ENCODE measurements around the gene ATP6V0C. TPM values are rescaled to one million over a fixed set of nuclear protein-coding genes. Genes with fewer than 3 reads are reported as not detected.
"Not testable (repeated sequence)": the region's sequence is repeated elsewhere in the genome, so short reads cannot be mapped to it uniquely, and the experiment has no call there.

ATP6V0C gene
- total RNA-seq, 1 donor from 2014 or later: 117 TPM

DNA sequence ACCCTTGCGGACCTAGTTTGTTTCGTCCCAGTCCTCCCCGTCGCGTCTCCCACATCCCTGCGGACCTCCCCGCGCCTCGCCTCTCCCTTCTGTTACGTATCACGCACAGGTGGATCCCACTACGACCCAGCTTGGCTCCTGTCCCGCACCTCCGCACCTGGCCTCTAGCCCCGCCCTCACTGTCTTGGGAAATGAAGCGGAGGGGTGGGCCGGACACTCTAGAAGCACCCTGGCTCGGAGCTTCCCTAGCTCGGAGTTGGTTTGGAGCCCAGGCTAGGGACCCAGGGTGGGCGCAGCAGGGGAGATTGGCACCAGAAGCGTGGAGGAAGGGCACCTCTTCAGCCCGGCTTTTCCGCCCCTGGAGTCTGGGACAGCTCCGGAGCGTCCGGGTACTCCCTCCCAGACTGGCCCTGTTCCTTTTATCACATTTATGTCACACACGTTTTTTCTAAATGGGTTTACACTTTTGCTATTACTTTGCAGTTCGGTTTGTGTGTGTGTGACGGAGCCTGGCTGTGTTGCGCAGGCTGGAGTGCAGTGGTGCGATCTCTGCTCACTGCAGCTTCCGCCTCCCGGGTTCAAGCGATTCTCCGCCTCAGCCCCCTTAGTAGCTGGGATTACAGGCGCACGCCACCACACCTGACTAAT, 18.9 kb downstream of the ATP6V0C start:
- Mint-ChIP-seq H3K4me3 (peak overlapping the region; percentile 100), H3K27ac (peak overlapping the region; percentile 100), H3K9me3 (no peaks in the 10 kb centered on the region), H3K36me3 (ENCODE audit: low read depth) (peaks cover 2% of the 10 kb centered on the region), H3K4me1 (ENCODE audit: low read depth) (peaks cover 13% of the 10 kb centered on the region), H3K27me3 (ENCODE audit: insufficient read depth) (no peaks in the 10 kb centered on the region)
- intact Hi-C loops (cut with micrococcal nuclease): loop anchor here (1.0 to 10.0 kb wide), 7 partner anchors 12 to 920 kb away; partner anchors contain the start of genes AMDHD2, CCNF, CRAMP1 and IFT140
- DNase-seq (ENCODE audit: low spot score): peak; percentile 54

DNA sequence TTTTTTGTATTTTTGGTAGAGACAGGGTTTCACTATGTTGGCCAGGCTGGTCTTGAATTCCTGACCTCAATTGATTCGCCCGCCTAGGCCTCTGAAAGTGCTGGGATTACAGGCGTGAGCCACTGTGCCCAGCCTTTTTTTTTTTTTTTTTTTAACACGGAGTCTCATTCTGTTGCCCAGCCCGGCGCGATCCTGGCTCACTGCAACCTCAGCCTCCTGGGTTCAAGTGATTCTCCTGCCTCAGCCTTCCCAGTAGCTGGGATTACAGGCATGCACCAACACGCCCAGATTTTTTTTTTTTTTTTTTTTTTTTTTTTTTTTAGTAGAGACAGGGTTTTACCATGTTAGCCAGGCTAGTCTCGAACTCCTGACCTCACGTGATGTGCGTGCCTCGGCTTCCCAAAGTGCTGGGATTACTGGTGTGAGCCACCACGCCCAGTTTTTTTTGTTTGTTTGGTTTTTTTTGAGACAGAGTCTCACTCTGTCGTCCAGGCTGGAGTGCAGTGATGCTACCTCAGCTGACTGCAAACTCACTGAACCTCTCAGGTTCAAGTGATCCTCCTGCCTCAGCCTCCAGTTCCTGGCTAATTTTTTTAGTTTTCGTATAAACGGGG, 19.5 kb downstream of the ATP6V0C start:
- intact Hi-C loops (cut with micrococcal nuclease): loop anchor here (2.0 to 10.0 kb wide), 5 partner anchors 58 to 920 kb away; partner anchors contain the start of genes CRAMP1, IFT140, NUBP2 and RNPS1
- Mint-ChIP-seq H3K27ac (peak overlapping the region; percentile 100), H3K4me3 (peak overlapping the region; percentile 100), H3K4me1 (ENCODE audit: low read depth) (peaks cover 13% of the 10 kb centered on the region)
- H3K27me3 Mint-ChIP-seq (ENCODE audit: insufficient read depth); DNase-seq (ENCODE audit: low spot score); H3K9me3 Mint-ChIP-seq; H3K36me3 Mint-ChIP-seq (ENCODE audit: low read depth): not testable (repeated sequence)

DNA sequence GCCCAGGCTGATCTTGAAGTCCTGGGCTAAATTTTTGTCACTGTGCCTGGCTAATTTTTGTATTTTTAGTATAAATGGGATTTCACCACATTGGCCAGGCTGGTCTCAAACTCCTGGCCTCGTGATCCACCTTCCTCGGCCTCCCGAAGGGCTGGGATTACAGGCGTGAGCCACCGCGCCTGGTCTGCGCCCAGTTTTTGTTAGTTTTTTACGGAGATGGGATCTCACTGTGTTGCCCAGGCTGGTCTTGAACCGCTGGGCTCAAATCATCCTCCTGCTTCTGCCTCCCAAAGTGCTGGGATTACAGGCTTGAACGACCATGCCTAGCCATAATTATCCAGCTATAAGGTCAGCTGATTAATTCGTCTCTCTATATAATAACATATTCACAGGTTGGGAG, 20.2 kb downstream of the ATP6V0C start:
- DNase-seq (ENCODE audit: low spot score): no peak
- H3K27me3 Mint-ChIP-seq (ENCODE audit: insufficient read depth): no peaks in the 10 kb centered on the region
- peaks cover 4% of the 10 kb centered on the region for H3K36me3 Mint-ChIP-seq (ENCODE audit: low read depth)
- H3K4me3 Mint-ChIP-seq: peak overlapping the region; percentile 73
- peak overlapping the region; percentile 66 for H3K27ac Mint-ChIP-seq
- H3K4me1 Mint-ChIP-seq (ENCODE audit: low read depth): peaks cover 18% of the 10 kb centered on the region
- intact Hi-C loops (cut with micrococcal nuclease): loop anchor here (2.0 to 10.0 kb wide), 5 partner anchors 59 to 921 kb away; partner anchors contain the start of genes CRAMP1, IFT140, NUBP2 and RNPS1
- H3K9me3 Mint-ChIP-seq: no peaks in the 10 kb centered on the region

DNA sequence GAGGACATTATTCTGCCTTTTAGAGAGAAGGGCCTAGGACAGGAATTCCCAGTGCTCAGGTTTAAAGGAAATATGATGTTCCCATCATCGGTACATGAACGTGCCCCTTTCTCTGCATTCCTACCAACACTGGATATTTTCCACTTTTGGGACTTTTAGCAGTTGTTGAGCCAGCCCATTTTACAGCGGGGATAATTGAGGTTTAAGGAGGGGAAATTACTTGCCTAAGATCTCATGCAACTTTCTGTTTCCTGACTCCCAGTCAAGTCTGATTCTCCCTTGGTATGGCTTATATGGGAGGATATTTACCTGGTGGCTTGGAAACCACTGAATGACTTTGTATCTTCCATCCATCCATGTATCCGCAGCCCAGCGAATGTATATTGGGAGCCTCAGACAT, 20.6 kb downstream of the ATP6V0C start:
- peak overlapping the region; percentile 66 for H3K27ac Mint-ChIP-seq
- not testable (repeated sequence) for H3K9me3 Mint-ChIP-seq; H3K27me3 Mint-ChIP-seq (ENCODE audit: insufficient read depth); DNase-seq (ENCODE audit: low spot score); H3K36me3 Mint-ChIP-seq (ENCODE audit: low read depth)
- H3K4me3 Mint-ChIP-seq: peak overlapping the region; percentile 73
- peaks cover 21% of the 10 kb centered on the region for H3K4me1 Mint-ChIP-seq (ENCODE audit: low read depth)
- intact Hi-C loops (cut with micrococcal nuclease): loop anchor here (5.0 to 10.0 kb wide), 3 partner anchors 267 to 870 kb away; partner anchors contain the start of genes NUBP2, RNPS1, SPSB3 and ZNF174

DNA sequence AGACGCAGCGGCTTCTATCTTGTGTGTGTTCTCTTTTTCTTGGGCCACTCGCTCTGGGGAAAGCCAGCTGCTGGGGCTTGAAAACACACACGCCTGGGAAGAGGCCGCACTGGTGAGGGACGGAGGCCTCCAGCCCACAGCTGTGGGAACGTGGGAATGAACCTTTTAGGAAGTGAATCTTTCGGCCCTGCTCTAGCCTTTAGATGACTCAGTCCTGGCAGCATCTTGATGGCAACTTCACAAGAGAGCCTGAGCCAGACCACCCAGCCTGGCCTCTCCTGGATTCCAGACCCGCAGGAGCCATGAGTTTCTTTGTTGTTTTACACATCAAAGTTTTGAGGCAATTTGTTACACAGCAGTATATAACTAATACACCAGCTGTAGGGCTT, 21.9 kb downstream of the ATP6V0C start:
- intact Hi-C loops (cut with micrococcal nuclease): loop anchor here (2.0 to 10.0 kb wide), 4 partner anchors 23 to 869 kb away; partner anchors contain the start of genes ATP6V0C, NUBP2, SPSB3 and ZNF174
- H3K36me3 Mint-ChIP-seq (ENCODE audit: low read depth): peaks cover 4% of the 10 kb centered on the region

DNA sequence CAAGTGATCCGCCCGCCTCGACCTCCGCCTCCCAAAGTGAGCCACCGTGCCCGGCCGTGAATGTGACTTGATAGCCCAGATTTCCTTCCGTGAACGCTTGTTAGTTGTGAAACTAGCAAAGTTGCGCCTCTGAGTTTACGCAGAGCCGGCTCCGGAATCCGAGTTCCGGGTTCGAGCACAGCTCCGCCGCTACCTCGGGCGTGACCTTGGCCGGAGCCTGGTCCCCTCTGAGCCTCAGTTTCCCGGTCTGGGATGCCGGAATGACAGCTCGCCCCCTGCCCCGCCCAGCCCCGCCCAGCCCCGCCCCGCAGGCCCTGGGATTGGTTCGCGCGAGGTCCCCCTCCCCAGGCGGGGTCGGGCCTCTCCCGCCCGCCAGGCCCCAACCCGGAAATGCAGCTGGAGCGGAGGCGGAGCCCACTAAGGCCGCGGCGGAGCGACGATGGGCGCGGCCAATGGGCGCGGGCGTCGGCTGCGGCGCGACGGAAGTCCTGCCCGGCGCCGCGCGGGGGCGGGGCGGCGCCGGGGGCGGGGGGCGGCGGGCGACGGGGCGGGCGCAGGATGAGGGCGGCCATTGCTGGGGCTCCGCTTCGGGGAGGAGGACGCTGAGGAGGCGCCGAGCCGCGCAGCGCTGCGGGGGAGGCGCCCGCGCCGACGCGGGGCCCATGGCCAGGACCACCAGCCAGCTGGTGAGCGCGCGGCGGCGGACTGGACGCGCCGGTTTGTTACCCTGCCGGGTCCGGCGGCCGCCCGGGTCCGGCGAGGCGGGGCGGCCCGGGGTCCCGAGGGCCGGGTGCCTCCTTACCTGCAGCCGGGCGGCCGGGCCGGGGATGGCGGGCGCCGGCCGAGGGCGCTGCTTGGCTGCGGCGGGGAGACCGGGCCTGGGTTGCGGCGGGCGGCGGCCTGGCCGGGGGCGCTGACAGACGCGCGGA, 24.0 kb downstream of the ATP6V0C start, which contains the start of gene PDPK1:
TSS of gene PDPK1 (plus strand) at position 571 of the 929 bp plus-strand sequence. CDS start at position 663, 92 bp downstream.
- Mint-ChIP-seq H3K9me3 (no peaks in the 10 kb centered on the region), H3K27ac (peak within 1 kb of the TSS; percentile 88), H3K27me3 (ENCODE audit: insufficient read depth) (no peaks in the 10 kb centered on the region), H3K4me1 (ENCODE audit: low read depth) (peaks cover 37% of the 10 kb centered on the region), H3K36me3 (ENCODE audit: low read depth) (peaks cover 8% of the 10 kb centered on the region), H3K4me3 (peak within 1 kb of the TSS; percentile 88)
- intact Hi-C loops (cut with micrococcal nuclease): loop anchor here (2.0 to 10.0 kb wide), 4 partner anchors 25 to 867 kb away; partner anchors contain the start of genes ATP6V0C, NUBP2, SPSB3 and ZNF174
- peak; percentile 95 for DNase-seq (ENCODE audit: low spot score)

More for the DNA sequence above, 21.9 kb downstream of the ATP6V0C start:
- no peak for DNase-seq (ENCODE audit: low spot score)
- Mint-ChIP-seq H3K4me1 (ENCODE audit: low read depth) (peaks cover 33% of the 10 kb centered on the region), H3K4me3 (no peak overlapping the region), H3K9me3 (no peaks in the 10 kb centered on the region), H3K27me3 (ENCODE audit: insufficient read depth) (no peaks in the 10 kb centered on the region), H3K27ac (no peak overlapping the region)

DNA sequence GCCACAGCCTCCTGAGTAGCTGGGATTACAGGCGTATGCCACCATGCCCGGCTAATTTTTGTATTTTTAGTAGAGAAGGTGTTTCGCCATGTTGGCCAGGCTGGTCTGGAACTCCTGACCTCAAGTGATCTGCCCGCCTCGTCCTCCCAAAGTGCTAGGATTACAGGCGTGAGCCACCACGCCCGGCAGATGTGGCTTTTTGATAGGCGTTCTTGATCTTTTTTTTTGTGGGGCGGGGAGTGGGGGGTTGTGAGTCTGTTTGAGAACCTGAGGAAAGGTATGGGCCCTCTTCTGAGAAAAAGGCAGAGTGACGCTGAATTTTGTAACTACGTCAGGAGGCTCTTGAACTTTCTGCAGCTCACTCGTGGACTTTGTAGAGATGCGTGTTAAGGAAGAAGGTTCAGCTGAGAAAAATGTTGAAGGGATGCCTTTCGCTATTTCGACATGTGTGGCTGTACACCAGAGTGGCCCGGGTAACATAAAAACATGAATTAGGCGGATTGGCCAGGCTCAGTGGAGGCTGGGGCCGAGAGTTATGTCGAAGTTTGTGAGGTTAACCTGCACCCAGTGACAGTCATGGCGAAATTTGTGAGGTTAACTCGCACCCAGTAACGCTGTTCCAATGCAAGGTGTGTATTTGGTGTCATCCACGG, 25.6 kb downstream of the ATP6V0C start:
- H3K27me3 Mint-ChIP-seq (ENCODE audit: insufficient read depth); H3K9me3 Mint-ChIP-seq; DNase-seq (ENCODE audit: low spot score); H3K36me3 Mint-ChIP-seq (ENCODE audit: low read depth): not testable (repeated sequence)
- peak overlapping the region; percentile 41 for H3K27ac Mint-ChIP-seq
- peak overlapping the region; percentile 88 for H3K4me3 Mint-ChIP-seq
- intact Hi-C loops (cut with micrococcal nuclease): loop anchor here (10.0 kb wide), 2 partner anchors 755 to 865 kb away; partner anchors contain the start of genes NUBP2, SPSB3, ZNF174 and ZSCAN32
- H3K4me1 Mint-ChIP-seq (ENCODE audit: low read depth): peaks cover 33% of the 10 kb centered on the region

DNA sequence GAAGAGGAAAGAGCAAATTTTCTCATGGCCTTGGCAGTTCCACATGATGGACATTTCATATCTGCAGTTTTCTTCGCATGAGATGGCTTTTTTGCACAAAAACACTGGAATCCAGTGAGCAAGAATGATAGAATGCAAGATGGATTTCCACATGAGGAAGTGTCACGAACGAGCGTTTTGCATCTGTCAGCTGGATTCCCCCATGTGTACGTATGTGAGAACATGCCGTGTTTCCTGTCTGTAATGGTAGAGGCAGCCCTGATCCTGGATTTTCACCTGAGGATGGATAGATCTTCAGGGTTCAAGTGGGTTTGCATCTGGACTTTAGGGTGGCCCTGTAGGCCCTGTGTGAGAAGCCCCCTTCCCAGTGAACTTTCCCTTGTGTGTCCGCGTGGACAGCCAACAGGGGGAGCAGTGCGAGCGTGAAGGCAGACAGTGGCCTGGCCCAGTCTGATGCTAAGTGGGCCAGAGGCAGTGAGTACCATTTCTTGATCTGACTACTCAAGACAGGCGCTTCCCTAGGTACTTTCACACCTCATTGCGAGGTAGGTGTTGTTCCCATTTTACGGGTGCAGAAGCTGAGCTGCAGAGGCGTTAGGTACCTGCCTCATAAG, 26.2 kb downstream of the ATP6V0C start:
- H3K9me3 Mint-ChIP-seq; DNase-seq (ENCODE audit: low spot score); H3K27me3 Mint-ChIP-seq (ENCODE audit: insufficient read depth); H3K27ac Mint-ChIP-seq; H3K36me3 Mint-ChIP-seq (ENCODE audit: low read depth): not testable (repeated sequence)
- H3K4me1 Mint-ChIP-seq (ENCODE audit: low read depth): peaks cover 33% of the 10 kb centered on the region
- intact Hi-C loops (cut with micrococcal nuclease): loop anchor here (10.0 kb wide), 2 partner anchors 755 to 865 kb away; partner anchors contain the start of genes NUBP2, SPSB3, ZNF174 and ZSCAN32
- peak overlapping the region; percentile 88 for H3K4me3 Mint-ChIP-seq

DNA sequence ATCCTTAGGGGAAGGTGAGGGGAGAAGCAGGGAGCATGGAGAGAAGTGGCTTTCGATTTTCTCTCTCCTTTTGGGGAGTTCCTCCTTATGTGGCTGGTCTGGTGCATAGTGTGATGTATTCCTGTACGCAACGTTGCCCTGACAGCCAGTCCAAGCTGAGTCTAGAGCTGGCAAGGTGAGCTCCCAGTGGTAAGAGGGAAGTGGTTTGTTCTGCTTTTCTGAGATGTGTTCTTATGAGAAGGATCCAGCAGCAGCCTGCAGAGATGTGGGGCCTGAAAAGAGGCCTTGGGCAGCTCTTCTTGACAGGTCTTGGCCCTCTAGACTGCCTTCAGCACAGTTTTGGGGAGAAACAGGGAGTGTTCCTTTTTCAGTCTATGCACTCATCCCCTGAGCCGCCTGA, 27.2 kb downstream of the ATP6V0C start:
- Mint-ChIP-seq H3K36me3 (ENCODE audit: low read depth) (peaks cover 11% of the 10 kb centered on the region), H3K4me1 (ENCODE audit: low read depth) (peaks cover 33% of the 10 kb centered on the region), H3K27ac (peak overlapping the region; percentile 76)
- H3K27me3 Mint-ChIP-seq (ENCODE audit: insufficient read depth); intact Hi-C loops (cut with micrococcal nuclease); H3K9me3 Mint-ChIP-seq; DNase-seq (ENCODE audit: low spot score); H3K4me3 Mint-ChIP-seq: not testable (repeated sequence)

DNA sequence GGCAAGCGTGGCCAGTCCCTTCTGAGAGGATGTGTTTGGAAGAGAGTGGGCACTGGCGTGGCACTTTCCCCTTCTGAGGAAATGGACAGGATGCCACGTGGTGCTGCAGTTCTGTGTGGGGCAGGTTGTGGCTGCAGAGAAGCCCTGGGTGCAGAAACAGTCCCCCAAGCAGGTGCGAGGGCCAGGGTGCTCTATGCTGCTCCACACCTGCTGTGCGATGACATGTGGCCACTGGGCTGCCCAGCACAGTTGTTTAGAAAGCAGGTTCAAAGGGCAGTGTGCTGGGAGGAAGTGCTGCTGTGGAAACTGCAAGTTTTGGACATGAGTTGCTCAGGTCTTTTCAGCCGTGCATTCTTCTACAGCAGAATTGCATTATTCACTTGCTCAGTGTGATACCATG, 27.7 kb downstream of the ATP6V0C start:
- H3K27ac Mint-ChIP-seq; intact Hi-C loops (cut with micrococcal nuclease); H3K27me3 Mint-ChIP-seq (ENCODE audit: insufficient read depth); H3K9me3 Mint-ChIP-seq; H3K4me3 Mint-ChIP-seq; DNase-seq (ENCODE audit: low spot score): not testable (repeated sequence)
- peaks cover 11% of the 10 kb centered on the region for H3K36me3 Mint-ChIP-seq (ENCODE audit: low read depth)
- H3K4me1 Mint-ChIP-seq (ENCODE audit: low read depth): peaks cover 33% of the 10 kb centered on the region

DNA sequence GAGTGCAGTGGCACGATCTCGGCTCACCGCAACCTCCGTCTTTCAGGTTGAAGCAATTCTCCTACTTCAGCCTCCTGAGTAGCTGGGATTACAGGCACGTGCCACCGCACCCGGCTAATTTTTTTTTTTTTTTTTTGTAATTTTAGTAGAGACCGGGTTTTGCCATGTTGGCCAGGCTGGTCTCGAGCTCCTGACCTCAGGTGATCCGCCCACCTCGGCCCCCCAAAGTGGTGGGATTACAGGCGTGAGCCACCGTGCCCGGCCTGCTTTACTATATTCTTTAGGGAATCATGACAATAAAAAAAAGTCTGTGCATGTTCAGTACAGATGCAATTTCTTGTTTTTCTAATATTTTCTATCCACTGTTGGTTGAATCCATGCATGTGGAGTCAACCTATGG, 30.0 kb downstream of the ATP6V0C start:
- H3K9me3 Mint-ChIP-seq; H3K27me3 Mint-ChIP-seq (ENCODE audit: insufficient read depth); DNase-seq (ENCODE audit: low spot score); H3K27ac Mint-ChIP-seq; H3K4me3 Mint-ChIP-seq; H3K36me3 Mint-ChIP-seq (ENCODE audit: low read depth); intact Hi-C loops (cut with micrococcal nuclease): not testable (repeated sequence)
- H3K4me1 Mint-ChIP-seq (ENCODE audit: low read depth): peaks cover 25% of the 10 kb centered on the region
